Measurements from ENCODE around the gene ARHGEF28.

ARHGEF28 gene

GRCh38 chr5:73861313-73861988 is 235.5 kb downstream of the ARHGEF28 start:
- no peak for DNase-seq

GRCh38 chr5:73862796-73863195 is 236.8 kb downstream of the ARHGEF28 start:
- no peak for DNase-seq

- DNase-seq, result no peak
Observed at GRCh38 chr5:73863876-73864275, 237.9 kb downstream of the ARHGEF28 start.

- DNase-seq, result no peak
Observed at GRCh38 chr5:73865315-73865714, 239.3 kb downstream of the ARHGEF28 start.

- DNase-seq, result no peak
Observed at GRCh38 chr5:73867345-73868335, 241.6 kb downstream of the ARHGEF28 start.

GRCh38 chr5:73883646-73884045 is 257.6 kb downstream of the ARHGEF28 start:
- DNase-seq, result no peak

- DNase-seq, result no peak
Observed at GRCh38 chr5:73887688-73888087, 261.7 kb downstream of the ARHGEF28 start.

- no peak for DNase-seq
Observed at GRCh38 chr5:73890569-73890968, 264.6 kb downstream of the ARHGEF28 start.

- DNase-seq, result no peak
Observed at GRCh38 chr5:73892218-73892617, 266.2 kb downstream of the ARHGEF28 start.

GRCh38 chr5:73892806-73893205 is 266.8 kb downstream of the ARHGEF28 start:
- DNase-seq, result no peak

- no peak for DNase-seq
Observed at GRCh38 chr5:73893813-73894212, 267.8 kb downstream of the ARHGEF28 start.

GRCh38 chr5:73894860-73895259 is 268.9 kb downstream of the ARHGEF28 start:
- no peak for DNase-seq

- no peak for DNase-seq
Observed at GRCh38 chr5:73895471-73895870, 269.5 kb downstream of the ARHGEF28 start.

GRCh38 chr5:73896097-73896496 is 270.1 kb downstream of the ARHGEF28 start:
- DNase-seq, result no peak

GRCh38 chr5:73896668-73897067 is 270.7 kb downstream of the ARHGEF28 start:
- DNase-seq, result no peak

GRCh38 chr5:73897893-73898292 is 271.9 kb downstream of the ARHGEF28 start:
- DNase-seq, result no peak

GRCh38 chr5:73899055-73899454 is 273.1 kb downstream of the ARHGEF28 start:
- no peak for DNase-seq

GRCh38 chr5:73899916-73900315 is 273.9 kb downstream of the ARHGEF28 start:
- DNase-seq, result no peak

- DNase-seq, result no peak
Observed at GRCh38 chr5:73900566-73900965, 274.6 kb downstream of the ARHGEF28 start.

GRCh38 chr5:73901043-73901442 is 275.0 kb downstream of the ARHGEF28 start:
- no peak for DNase-seq

GRCh38 chr5:73901455-73901854 is 275.5 kb downstream of the ARHGEF28 start:
- no peak for DNase-seq

- DNase-seq, result no peak
Observed at GRCh38 chr5:73902327-73903051, 276.5 kb downstream of the ARHGEF28 start.

GRCh38 chr5:73903169-73903568 is 277.2 kb downstream of the ARHGEF28 start:
- no peak for DNase-seq

Measured in cortex of kidney (tissue), 1 donor.